ENCODE data around the gene BSG. TPM values are rescaled to one million over a fixed set of nuclear protein-coding genes. Genes with fewer than 3 reads are reported as not detected.

BSG gene
- total and polyA plus RNA-seq, 10 donors, result 95.3 to 307 (median 213) TPM

- peak overlapping the region in 4 of 8 donors; percentile 55 to 83 (median 76) for H3K27ac ChIP-seq
- DNase-seq, result no peak
These were observed 17.0 kb upstream of the BSG start for GRCh38 chr19:555474-555808.

GRCh38 chr19:556611-557382, 15.6 kb upstream of the BSG start:
- Histone ChIP-seq H3K27ac (peak overlapping the region; percentile 15 to 83 (median 54)), H3K9me3 (no peaks in the 10 kb centered on the region), H3K36me3 (no peaks in the 10 kb centered on the region), H3K4me1 (peaks cover 0 to 18% (median 6%) of the 10 kb centered on the region in 6 donors), H3K4me3 (no peak overlapping the region), H3K27me3 (replicated peaks in 1 of 7) (peaks cover 0 to 6% (median 0%) of the 10 kb centered on the region in 7 donors)
- 79 to 89% (median 86%) methylated on average over 18 to 31 of the region's 31 CpGs for WGBS, 5 donors
- DNase-seq, result no peak
- intact Hi-C loops (cut with DNase I; ENCODE audit: low total_unique reads), result no loop called here
- no peak for TF ChIP-seq CTCF (IDR thresholded peaks at IDR 0.05 in 8 of 11, conservative IDR thresholded peaks at IDR 0.05 in 3 of 11)
- no peak for TF ChIP-seq POLR2A (IDR thresholded peaks at IDR 0.05)
- no peak for TF ChIP-seq POLR2AphosphoS5 (IDR thresholded peaks at IDR 0.05)

More at GRCh38 chr19:555474-555808, 17.0 kb upstream of the BSG start:
- no peak overlapping the region for H3K4me3 ChIP-seq
- no peaks in the 10 kb centered on the region for H3K9me3 ChIP-seq
- WGBS, 5 donors, result 88 to 95% (median 93%) methylated on average over 14 of the region's 14 CpGs
- H3K4me1 ChIP-seq, result peaks cover 0 to 25% (median 6%) of the 10 kb centered on the region in 6 donors
- H3K36me3 ChIP-seq, result no peaks in the 10 kb centered on the region
- TF ChIP-seq POLR2AphosphoS5 (IDR thresholded peaks at IDR 0.05), result no peak
- no peak for TF ChIP-seq POLR2A (IDR thresholded peaks at IDR 0.05)
- no peak for TF ChIP-seq CTCF (IDR thresholded peaks at IDR 0.05 in 8 of 11, conservative IDR thresholded peaks at IDR 0.05 in 3 of 11)
- intact Hi-C loops (cut with DNase I; ENCODE audit: low total_unique reads), result no loop called here
- H3K27me3 ChIP-seq (replicated peaks in 1 of 7), result peaks cover 0 to 6% (median 0%) of the 10 kb centered on the region in 7 donors

GRCh38 chr19:558770-559439, 13.5 kb upstream of the BSG start:
- peak overlapping the region in 1 of 8 donors; percentile 33 for H3K27ac ChIP-seq
- WGBS, 5 donors, result 67 to 76% (median 67%) methylated on average over 20 to 21 of the region's 21 CpGs
- peaks cover 0 to 18% (median 6%) of the 10 kb centered on the region in 6 donors for H3K4me1 ChIP-seq
- DNase-seq, result no peak
- no peaks in the 10 kb centered on the region for H3K36me3 ChIP-seq
- H3K9me3 ChIP-seq, result no peaks in the 10 kb centered on the region
- intact Hi-C loops (cut with DNase I; ENCODE audit: low total_unique reads), result no loop called here
- no peaks in the 10 kb centered on the region for H3K27me3 ChIP-seq (replicated peaks in 1 of 7)
- H3K4me3 ChIP-seq, result no peak overlapping the region
- TF ChIP-seq CTCF (IDR thresholded peaks at IDR 0.05 in 8 of 11, conservative IDR thresholded peaks at IDR 0.05 in 3 of 11) (no peak), POLR2AphosphoS5 (IDR thresholded peaks at IDR 0.05) (no peak), POLR2A (IDR thresholded peaks at IDR 0.05) (no peak)

GRCh38 chr19:560121-560520, 12.3 kb upstream of the BSG start:
- peak overlapping the region in 3 of 8 donors; percentile 18 to 26 (median 21) for H3K27ac ChIP-seq
- no peaks in the 10 kb centered on the region for H3K9me3 ChIP-seq
- 62 to 77% (median 69%) methylated on average over 12 of the region's 12 CpGs for WGBS, 5 donors
- TF ChIP-seq CTCF (IDR thresholded peaks at IDR 0.05 in 8 of 11, conservative IDR thresholded peaks at IDR 0.05 in 3 of 11) (no peak), POLR2AphosphoS5 (IDR thresholded peaks at IDR 0.05) (no peak), POLR2A (IDR thresholded peaks at IDR 0.05) (no peak)
- intact Hi-C loops (cut with DNase I; ENCODE audit: low total_unique reads), result no loop called here
- H3K4me1 ChIP-seq, result peaks cover 0 to 18% (median 6%) of the 10 kb centered on the region in 6 donors
- H3K27me3 ChIP-seq (replicated peaks in 1 of 7), result no peaks in the 10 kb centered on the region
- H3K4me3 ChIP-seq, result no peak overlapping the region
- no peaks in the 10 kb centered on the region for H3K36me3 ChIP-seq
- no peak for DNase-seq
